Stimulated activated CD8-positive, alpha-beta memory T cell treated with anti-CD3 and anti-CD28 coated beads, Interleukin-2, amount 100 ng/mL, for 48 hours (primary cell): ENCODE results near the gene P3H1.
"Not testable (repeated sequence)": the region's sequence is repeated elsewhere in the genome, so short reads cannot be mapped to it uniquely, and the experiment has no call there.

ENCODE experiments used
- DNase-seq, 2 donors: peaks; one replicate each; pipeline ENCODE4 v3.0.0-alpha.2; 2020; ENCODE audit warnings: low read depth in 2 of 2

The P3H1 gene

GRCh38 chr1:42766741-42767509 lies at the start of gene P3H1, which contains the start of gene C1orf50:
Gene P3H1 (minus strand): TSS chr1:42767028. CDS start chr1:42766971, 57 bp downstream.
Gene C1orf50 (plus strand): TSS chr1:42767249. CDS start chr1:42767312, 63 bp downstream.
- DNase-seq = peak; percentile 99 to 100

DNA sequence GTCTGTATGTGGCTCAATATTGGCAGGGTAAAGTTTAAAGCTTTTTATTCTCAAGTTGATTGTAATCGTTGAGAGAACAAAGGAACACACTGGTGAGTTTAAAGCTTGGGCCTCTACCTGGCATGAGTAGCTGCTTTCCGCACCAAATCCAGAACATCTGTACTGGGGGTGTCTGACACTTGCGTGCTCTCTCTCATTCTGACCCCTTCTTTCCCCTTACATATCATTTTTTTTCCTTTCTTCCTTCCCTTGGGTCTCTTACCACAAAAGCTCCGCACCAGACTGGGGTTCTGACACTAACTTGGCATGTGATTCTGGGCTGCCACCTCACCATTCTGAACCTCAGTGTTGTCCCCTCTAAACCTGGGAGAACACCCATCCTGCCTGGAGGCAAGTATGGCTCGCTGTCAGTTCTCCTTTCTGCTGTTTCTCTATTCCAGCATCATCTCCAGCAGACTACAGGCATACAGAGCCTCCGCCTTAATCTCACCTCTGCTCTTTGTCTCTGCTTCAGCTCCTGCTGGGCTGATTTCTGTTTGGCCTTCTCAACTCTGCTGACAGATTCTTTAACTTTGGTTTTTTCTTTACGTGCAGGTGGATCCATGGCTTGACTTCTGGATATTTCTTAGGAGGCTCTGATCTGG lies 49.2 kb upstream of the P3H1 start:
- no peak for DNase-seq

GRCh38 chr1:42814815-42815214 lies 48.0 kb upstream of the P3H1 start:
- not testable (repeated sequence) for DNase-seq

- DNase-seq = no peak
These were observed 40.3 kb upstream of the P3H1 start for GRCh38 chr1:42807056-42807668.

DNA sequence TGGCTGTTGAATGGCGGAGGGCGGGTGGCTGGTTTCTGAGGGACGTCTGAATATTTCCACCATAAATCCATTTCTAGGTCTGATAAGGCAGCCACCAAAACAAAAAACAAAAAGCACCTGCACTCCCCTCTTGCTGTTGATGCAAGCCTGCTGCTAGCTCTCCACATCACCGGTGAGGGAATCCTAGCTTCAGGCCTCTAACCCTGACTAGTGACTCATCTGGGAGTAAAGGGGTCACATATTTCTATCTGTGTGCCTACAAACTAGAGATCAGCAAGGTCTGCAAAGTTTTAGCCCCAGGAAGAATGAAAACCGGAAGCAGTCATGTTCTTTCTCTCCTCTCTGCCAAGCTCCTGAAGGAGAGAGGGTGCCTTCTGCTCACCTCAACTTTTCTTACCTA lies 39.8 kb upstream of the P3H1 start:
- DNase-seq = no peak

DNA sequence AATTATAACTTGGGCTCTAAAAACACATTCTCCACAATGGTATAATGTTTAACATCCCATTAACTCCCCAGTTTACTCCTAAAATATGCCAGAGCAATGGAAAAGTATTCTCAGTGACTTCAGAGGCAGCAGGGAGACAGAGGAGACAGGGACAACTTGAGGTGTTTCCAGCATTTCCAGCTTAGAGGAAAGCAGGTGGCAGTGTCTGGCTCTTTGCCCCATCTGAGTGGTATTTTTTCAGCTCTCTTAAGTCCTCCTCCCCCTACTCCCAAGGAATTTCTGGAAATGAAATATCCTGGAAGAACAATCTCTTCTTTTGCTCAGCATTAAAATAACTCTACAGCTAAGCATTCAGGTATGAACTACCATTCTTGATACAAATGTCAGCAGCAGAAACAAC lies 39.3 kb upstream of the P3H1 start:
- no peak for DNase-seq

DNA sequence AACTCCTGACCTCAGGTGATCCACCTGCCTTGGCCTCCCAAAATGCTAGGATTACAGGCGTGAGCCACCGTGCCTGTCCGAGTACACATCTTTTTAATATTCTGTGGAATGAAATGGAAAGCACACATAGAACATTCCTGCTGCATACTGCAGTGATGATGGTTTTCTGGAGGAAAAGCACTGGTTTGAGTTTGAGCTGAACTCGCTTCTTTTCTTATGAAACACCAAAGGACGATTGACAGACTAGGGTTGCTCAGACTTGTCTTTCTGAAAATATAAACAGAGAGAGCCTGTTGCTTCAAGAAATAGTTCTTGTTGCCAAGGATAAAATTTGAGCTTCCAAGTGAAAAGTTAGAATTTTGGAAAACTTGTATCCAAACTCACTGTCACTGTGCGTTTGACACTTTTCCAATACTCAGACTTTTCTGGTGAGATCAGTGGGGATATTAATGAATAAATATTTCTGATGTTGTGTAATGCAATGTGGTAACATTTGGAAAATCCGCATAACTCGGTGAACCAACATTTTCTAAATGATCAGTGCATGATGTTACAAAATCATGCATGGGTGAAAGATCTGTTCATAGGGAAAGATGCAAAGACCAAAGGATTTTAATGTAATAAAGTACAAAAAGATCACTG lies 35.1 kb upstream of the P3H1 start:
- no peak for DNase-seq

DNA sequence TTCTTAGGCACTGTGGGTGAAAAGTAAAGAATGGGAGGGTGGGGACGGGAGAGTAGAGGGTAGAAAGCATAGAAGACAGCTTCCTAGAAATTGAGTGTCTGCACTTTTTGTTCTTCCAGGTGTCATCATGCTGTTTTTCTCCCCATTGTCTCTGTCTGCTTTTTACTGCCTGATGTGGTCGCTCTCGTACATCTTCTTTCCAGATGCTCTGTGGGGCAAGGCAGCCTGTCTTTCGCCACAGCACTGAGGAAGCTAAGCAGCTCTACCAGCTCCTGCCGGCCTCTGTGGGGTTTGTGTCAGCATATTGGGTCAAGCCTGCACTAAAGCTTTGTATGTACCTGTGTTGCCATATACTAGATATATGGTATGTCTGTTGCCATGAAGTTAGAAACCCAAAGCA lies 31.2 kb upstream of the P3H1 start:
- no peak for DNase-seq

DNA sequence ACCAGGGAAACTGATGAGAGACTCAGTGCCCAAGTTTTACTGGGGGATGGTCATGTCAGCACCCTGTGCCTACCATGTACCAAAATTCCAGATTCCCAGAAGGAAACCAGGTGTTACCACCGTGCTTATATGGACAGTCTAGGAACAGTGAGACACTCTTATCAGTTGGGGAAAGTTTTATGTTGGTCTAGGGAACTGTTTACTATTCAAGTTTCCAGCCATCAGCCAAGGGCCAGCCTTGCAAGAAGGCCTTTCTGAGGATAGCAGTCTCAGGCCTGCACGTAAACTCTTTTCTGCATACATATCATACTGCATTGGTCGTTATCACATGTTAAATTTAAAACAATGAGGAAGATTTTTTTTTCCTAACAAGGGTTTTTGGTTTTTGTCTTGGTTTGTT lies 30.6 kb upstream of the P3H1 start:
- no peak for DNase-seq

DNA sequence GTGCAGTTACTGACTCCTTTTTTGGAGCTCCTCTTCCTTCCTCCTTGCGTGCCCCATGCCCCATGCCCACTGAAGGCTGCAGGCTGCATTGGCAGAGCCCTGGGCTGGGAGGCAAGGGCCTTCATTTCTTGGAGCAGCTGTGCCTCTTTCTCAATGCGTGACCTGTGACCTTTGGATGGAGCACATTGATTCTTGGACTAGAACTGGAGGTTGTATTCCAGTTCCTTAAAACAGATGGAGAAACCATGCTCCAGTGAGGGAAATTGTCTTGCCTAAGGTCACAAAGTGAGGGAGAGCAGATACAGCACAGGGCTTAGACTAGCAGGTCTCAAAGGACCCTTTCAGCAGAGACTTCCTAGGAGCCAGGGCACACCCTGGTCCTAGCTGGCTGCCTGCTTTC lies 27.0 kb upstream of the P3H1 start:
- no peak for DNase-seq

DNA sequence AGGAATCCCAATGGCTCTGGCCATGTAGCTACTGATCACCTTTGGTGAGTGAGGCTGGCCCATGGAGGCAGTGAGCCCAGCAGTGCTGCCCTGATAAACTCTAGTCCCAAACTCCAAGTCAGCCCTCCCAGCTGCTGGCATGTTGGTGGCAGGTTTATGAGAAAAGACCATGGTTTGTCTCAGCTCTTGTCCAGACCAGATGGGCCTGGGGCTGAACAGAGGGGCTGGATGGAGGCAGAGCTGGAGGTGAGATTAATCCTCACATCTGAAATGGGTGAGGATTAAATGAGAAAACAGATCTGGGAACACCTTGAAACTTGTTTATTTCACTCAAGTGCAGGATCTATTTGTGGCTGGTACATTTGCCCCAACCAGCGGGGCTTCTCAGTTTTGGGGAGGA lies 21.2 kb upstream of the P3H1 start:
- DNase-seq = no peak

DNA sequence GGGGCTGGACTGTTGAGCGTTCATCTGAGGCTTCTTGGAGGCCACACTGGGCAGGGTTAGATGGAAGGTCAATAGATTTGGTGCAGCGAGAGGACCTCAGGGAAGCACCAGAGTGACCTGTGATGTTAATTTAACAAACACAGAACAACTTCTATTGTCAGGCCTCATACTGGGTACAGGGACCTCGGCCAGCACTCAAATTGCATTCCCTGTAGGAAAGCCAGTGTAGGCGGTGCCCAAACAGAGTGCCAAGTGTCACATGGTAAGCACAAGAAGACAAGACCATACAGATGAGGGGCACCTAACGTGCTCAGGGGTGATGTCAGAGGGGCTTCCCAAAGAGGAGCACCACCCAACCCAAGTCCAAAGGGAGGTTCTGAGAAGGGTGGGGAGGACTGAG lies 19.3 kb upstream of the P3H1 start:
- DNase-seq = no peak

- peak in 1 of 2 donors; percentile 18 for DNase-seq
These were observed 18.3 kb upstream of the P3H1 start, which contains the start of gene TMEM269 for GRCh38 chr1:42784946-42785693. Gene TMEM269 (plus strand): TSS chr1:42784991. CDS start chr1:42789894, 4,903 bp downstream.

DNA sequence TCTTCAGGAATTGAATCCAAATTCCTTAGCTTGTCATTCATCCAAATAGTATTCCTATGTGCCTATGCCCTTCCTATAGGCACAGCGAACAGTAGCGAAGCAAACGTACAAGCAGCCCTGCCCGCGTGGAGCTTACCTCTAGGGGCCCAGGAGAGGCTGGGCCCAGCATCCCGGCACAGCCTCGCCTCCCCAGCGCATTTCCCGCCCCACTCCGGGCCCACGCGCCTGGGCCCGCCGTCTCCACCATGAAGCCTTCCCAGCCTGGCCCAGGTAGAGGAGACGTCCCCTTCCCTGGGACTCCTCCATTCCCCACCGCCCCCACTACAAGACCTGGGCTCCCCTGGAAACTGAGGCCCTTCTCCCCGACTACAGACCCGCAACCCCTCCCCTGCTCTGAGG lies 17.7 kb upstream of the P3H1 start:
- DNase-seq = no peak

DNA sequence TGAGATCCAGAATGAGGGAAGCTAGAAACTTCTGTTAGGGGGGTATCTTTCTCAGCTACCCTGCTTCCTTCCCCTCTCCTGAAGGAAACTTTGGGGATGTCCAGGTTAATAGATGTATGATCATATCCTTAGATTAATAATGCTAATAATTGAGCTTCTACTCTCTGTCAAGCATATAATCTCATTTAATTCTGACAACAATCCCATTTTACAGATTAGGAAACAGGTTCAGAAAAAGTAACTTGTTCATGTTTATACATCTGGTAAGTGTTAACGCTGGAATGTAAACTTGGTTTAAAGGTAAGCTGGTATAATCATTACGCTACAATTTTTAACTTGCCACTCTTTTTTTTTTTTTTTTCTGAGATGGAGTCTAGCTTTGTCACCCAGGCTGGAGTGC lies 16.3 kb upstream of the P3H1 start:
- no peak for DNase-seq

DNA sequence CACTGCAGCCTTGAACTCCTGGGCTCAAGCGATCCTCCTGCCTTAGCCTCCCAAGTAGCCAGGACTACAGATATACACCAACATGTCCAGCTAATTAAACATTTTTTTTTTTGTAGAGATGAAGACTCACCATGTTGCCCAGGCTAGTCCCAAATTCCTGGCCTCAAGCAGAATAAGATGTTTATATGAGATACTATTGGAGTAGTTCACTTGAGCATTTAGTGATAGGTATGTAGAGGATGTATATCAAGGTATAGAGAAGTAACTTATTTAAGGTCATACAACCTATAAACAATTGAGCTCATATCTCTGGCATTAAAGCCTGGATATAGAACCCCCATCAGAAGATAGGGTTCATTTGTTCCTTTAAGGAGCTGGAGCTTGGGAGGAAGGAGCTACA lies 13.3 kb upstream of the P3H1 start:
- no peak for DNase-seq

- no peak for DNase-seq
These were observed 12.9 kb upstream of the P3H1 start for GRCh38 chr1:42779725-42780124.

DNA sequence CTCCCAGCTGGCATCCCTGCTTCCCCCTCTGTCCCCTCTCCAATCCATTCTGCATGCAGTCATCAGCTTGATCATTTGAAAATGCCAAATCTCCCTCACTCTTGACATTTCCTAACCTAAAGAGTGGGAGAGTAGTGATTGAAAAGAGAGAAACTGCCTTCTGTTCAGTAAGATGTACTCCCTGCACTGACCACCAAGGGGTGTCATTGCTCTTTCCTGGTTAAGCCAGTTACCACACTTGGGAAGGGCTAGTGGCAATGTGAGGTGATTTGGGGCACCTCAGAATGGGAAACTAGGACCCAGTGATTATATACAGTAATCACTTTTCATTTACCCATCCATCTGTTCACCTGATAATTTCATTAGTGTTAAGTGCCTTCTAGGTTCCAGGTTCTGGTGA lies 11.0 kb upstream of the P3H1 start:
- no peak for DNase-seq

- no peak for DNase-seq
These were observed 9.7 kb upstream of the P3H1 start for GRCh38 chr1:42776502-42776901.

DNA sequence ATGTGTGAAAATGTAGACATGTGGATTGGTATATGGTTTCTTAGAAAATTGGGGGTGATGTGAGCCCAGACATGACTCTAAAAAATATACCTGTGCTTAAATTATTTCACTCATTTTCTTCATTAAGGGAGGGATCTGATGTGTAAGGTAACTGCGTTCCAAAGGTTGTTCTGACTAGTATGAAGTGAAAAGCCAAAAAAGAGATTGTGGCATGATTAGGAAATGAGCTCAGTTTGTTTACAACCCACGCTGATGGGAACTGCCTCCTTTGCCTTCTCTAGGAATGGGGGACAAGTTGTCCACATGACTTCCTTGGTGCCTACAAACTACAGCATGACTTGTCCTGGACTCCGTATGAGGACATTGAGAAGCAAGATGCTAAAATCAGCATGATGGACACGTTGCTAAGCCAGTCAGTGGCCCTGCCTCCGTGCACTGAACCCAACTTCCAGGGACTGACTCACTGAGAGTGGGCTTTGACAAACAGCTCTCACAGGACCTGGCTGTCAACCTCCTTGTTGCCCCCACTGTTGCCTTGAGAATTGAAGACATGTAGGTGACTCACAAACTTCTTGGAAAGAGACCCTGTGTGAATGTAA lies 8.2 kb upstream of the P3H1 start:
- no peak for DNase-seq

- no peak for DNase-seq
These were observed 6.6 kb upstream of the P3H1 start for GRCh38 chr1:42773420-42773819.
